Fibroblast of the aortic adventitia (primary cell): Measurements from ENCODE around the gene F10. TPM values are rescaled to one million over a fixed set of nuclear protein-coding genes. Genes with fewer than 3 reads are reported as not detected.

Experiments used
- DNase-seq: peaks from one replicate; pipeline ENCODE4 v3.0.0-alpha.2; 2010; ENCODE audit warnings: low read depth
- H3K4me3 ChIP-seq: 2 replicates; pipeline ENCODE4 v1.5.1; 2011; ENCODE audit warnings: low read depth, mild to moderate bottlenecking, control low read depth, low read length, moderate library complexity
- CTCF ChIP-seq: IDR thresholded peaks from 2 replicates; pipeline ENCODE4 v1.5.1; 2011; ENCODE audit warnings: mild to moderate bottlenecking, low read length, control low read depth, inconsistent platforms; ENCODE audit not compliant: insufficient read depth
- total RNA-seq: library from RNA; depleted of rRNA; stranded (reverse); fragments of >200 nt; gene quantifications from 2 replicates; pipeline ENCODE4 v1.2.3, GENCODE V29; 2012; ENCODE audit warnings: low replicate concordance

Gene F10
- total RNA-seq, 1 donor = 12.6 TPM

GRCh38 chr13:113091211-113091771 lies 31.3 kb upstream of the F10 start:
- no peak overlapping the region for H3K4me3 ChIP-seq
- TF ChIP-seq CTCF = no peak

GRCh38 chr13:113091891-113092775 lies 30.5 kb upstream of the F10 start:
- TF ChIP-seq CTCF = no peak
- no peak for DNase-seq
- H3K4me3 ChIP-seq = no peak overlapping the region

More at GRCh38 chr13:113091211-113091771, 31.3 kb upstream of the F10 start:
- DNase-seq = no peak

GRCh38 chr13:113092776-113093579 lies 29.6 kb upstream of the F10 start:
- DNase-seq = no peak
- no peak for TF ChIP-seq CTCF

GRCh38 chr13:113093580-113094409 lies 28.8 kb upstream of the F10 start:
- no peak overlapping the region for H3K4me3 ChIP-seq
- DNase-seq = no peak
- TF ChIP-seq CTCF = no peak

More at GRCh38 chr13:113092776-113093579, 29.6 kb upstream of the F10 start:
- no peak overlapping the region for H3K4me3 ChIP-seq

GRCh38 chr13:113094410-113094800 lies 28.2 kb upstream of the F10 start:
- DNase-seq = no peak
- H3K4me3 ChIP-seq = no peak overlapping the region
- TF ChIP-seq CTCF = no peak
